SH-SY5Y (cell line): ENCODE results near the gene DOK7.

Source experiments
- GATA2 ChIP-seq: IDR thresholded peaks from 2 replicates; pipeline ENCODE4 v1.6.1; 2011; ENCODE audit warnings: mild to moderate bottlenecking, low read depth, low read length
- GATA3 ChIP-seq: IDR thresholded peaks from 2 replicates; pipeline ENCODE4 v1.6.1; 2011; ENCODE audit warnings: low read depth, mild to moderate bottlenecking, low read length, moderate library complexity

DNA sequence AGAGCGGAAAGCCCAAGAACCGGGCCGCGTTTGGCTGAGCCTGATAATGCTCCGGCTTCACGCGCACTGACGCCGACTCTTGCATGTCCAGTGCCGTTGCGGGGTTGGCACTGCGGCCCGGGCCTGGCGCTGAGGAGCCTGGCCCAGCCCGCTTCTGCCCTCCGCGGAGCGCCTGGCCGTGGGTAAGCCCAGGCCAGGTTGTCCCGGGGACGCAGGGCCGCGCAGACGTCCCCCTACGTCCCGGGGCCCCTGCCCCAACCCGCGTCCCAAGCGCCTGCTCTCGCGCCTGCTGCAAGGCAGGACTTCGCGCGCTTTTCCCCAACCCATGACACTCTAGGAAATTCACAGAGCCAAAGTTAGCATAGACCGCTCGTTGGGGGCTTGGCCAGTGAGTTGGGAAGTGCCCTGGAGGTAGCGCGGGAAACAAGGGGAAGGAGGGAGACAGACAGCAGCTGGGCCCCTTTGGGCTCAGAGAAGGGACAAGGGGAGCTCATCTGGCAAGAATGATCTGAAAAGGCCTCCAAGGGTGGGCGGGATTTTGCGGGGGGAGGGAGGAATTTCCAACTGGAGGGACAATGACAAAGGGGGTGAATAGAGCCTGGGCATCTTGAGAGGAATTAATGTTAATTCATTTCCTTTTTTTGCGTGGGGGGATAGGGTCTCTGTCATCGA is 69.8 kb downstream of the DOK7 start:
- TF ChIP-seq GATA2 (no peak), GATA3 (no peak)
